ENCODE results near the gene B4GALNT2.

DNA sequence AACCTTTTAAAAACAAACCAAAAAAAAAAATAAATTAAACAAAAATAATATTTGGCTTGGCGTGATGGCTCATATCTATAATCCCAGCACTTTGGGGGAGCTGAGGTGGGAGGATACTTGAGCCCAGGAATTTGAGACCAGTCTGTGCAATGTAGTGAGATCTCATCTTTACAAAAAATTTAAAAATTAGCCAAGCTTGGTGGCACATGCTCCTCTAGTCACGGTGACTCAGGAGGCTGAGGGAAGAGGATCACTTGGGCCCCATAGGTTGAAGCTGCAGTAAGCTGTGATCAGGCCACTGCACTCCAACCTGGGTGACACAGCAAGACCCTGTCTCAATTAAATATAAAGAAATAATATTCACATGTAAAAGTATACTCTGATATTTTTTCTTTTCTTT lies 65.6 kb downstream of the B4GALNT2 start:
- TF ChIP-seq CTCF (conservative IDR thresholded peaks at IDR 0.05; ENCODE audit: low read length): no peak
- TF ChIP-seq EZH2phosphoT487 (IDR thresholded peaks at IDR 0.05; ENCODE audit: borderline replicate concordance): no peak
